Astrocyte of the hippocampus (primary cell): ENCODE results near the gene SSBP3.
A peak's percentile ranks its signal among the peaks of the same experiment; 100 is the strongest.
"Not testable (repeated sequence)": the region's sequence is repeated elsewhere in the genome, so short reads cannot be mapped to it uniquely, and the experiment has no call there.

Experiments used
- DNase-seq: peaks from one replicate; pipeline ENCODE4 v3.0.0; 2011; ENCODE audit warnings: low read depth, low spot score

SSBP3 gene

GRCh38 chr1:54392401-54392800 lies 13.8 kb downstream of the SSBP3 start:
- no peak for DNase-seq

GRCh38 chr1:54391450-54392209 lies 14.6 kb downstream of the SSBP3 start:
- no peak for DNase-seq

GRCh38 chr1:54390655-54391054 lies 15.5 kb downstream of the SSBP3 start:
- DNase-seq: no peak

- not testable (repeated sequence) for DNase-seq
Observed at GRCh38 chr1:54389608-54390007, 16.6 kb downstream of the SSBP3 start.

- DNase-seq: no peak
Observed at GRCh38 chr1:54387419-54387818, 18.8 kb downstream of the SSBP3 start.

- no peak for DNase-seq
Observed at GRCh38 chr1:54385727-54386022, 20.5 kb downstream of the SSBP3 start.

- DNase-seq: no peak
Observed at GRCh38 chr1:54384918-54385726, 21.1 kb downstream of the SSBP3 start.

- no peak for DNase-seq
Observed at GRCh38 chr1:54384471-54384870, 21.7 kb downstream of the SSBP3 start.

GRCh38 chr1:54381524-54381923 lies 24.7 kb downstream of the SSBP3 start:
- no peak for DNase-seq

GRCh38 chr1:54380290-54380882 lies 25.8 kb downstream of the SSBP3 start:
- no peak for DNase-seq

- DNase-seq: peak; percentile 44
Observed at GRCh38 chr1:54379555-54380289, 26.5 kb downstream of the SSBP3 start.

- peak; percentile 7 for DNase-seq
Observed at GRCh38 chr1:54378874-54379554, 27.2 kb downstream of the SSBP3 start.

- DNase-seq: peak; percentile 49
Observed at GRCh38 chr1:54378157-54378873, 27.9 kb downstream of the SSBP3 start.

GRCh38 chr1:54377040-54377691 lies 29.0 kb downstream of the SSBP3 start:
- peak; percentile 55 for DNase-seq

GRCh38 chr1:54376430-54377039 lies 29.7 kb downstream of the SSBP3 start:
- no peak for DNase-seq

GRCh38 chr1:54375712-54376429 lies 30.3 kb downstream of the SSBP3 start:
- DNase-seq: no peak

GRCh38 chr1:54375298-54375697 lies 30.9 kb downstream of the SSBP3 start:
- no peak for DNase-seq

GRCh38 chr1:54374766-54375165 lies 31.4 kb downstream of the SSBP3 start:
- no peak for DNase-seq

GRCh38 chr1:54372978-54373377 lies 33.2 kb downstream of the SSBP3 start:
- no peak for DNase-seq
